HG03039 (cell line): ENCODE data around the gene SGCD.

Experiments used
- ATAC-seq: cut with Tn5 transposase; IDR thresholded peaks from one replicate; pipeline ENCODE4 v1.9.1; 2021; ENCODE audit warnings: mild to moderate bottlenecking, moderate library complexity; ENCODE audit not compliant: unreplicated experiment

Gene SGCD

DNA sequence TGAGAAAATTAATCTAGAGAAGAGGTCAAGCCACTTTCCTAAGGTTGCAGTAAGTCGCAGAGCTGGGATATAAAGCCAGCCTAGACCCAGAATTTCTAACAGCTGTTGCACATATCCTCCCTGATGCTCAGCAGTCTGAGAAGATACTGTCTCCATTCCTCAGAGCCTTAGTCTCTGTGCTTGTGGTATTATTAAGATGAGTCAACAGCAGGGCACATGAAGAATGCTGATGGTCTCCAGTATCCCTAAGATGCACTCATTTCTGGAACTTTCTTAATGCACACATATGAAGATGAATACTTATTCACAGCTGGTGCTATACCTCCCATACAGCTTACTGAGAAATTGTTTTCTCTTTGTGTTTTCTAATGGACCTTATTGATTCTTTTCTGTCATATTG lies 32.5 kb downstream of the SGCD start:
- no peak for ATAC-seq

GRCh38 chr5:156361436-156362109 lies 34.6 kb downstream of the SGCD start:
- no peak for ATAC-seq

- ATAC-seq = no peak
Observed at GRCh38 chr5:156363861-156364260, 36.9 kb downstream of the SGCD start.

DNA sequence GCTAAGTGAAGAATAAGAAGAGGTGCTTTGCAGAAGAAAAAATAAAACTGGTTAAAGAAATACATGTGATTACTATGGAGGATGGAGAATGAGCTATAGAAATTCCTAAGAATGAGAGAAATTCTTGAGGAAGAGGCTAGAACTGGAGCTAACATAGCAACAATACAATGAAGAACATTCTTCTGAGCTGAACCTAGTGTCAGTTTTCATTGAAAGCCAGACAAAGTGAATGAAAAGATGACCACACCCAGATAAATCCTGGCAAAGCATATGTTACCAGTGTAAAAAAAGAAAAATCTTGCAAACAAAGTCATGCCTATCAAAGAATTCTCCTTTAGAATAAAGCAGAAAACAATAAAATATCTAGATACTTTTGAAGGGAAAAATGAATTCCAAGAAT lies 39.6 kb downstream of the SGCD start:
- ATAC-seq = no peak

DNA sequence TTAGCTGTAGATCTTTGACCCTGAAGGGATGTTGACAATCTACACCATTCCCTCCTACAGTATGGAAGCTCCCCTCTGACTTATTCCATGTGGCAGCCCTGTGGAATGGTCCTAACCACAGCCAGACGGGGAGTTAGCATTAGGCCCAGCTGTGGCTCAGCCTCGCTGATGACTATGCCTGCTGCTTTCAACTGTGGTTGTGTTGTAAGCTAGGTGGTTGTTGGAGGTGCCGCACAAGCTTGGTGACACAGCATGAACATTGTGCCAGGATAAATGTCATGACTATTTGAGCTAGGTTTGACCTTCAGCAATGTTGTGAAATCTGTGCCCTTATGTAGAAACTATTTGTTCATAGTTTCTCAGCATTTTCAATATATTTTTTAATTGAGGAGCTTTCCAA lies 40.6 kb downstream of the SGCD start:
- no peak for ATAC-seq

GRCh38 chr5:156375895-156376495 lies 49.0 kb downstream of the SGCD start:
- peak; percentile 54 for ATAC-seq

DNA sequence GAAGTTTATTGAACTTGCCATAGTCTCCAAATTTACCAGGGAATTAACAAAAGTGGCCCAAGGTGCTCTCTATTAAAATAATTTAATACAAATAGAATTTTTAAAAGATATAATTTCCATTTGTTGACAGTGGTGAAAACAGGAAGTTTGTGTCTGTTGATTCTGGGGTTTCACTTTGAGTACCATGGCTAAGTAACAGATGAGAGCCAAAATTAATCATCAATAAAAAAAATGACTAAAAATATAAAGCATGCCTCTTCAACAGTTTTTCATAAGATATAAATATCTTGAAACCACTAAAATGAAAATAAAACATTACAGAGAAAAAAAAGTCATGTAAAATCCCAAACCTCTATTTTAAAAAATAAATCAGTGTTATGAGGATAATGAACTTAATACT lies 49.8 kb downstream of the SGCD start:
- peak; percentile 42 for ATAC-seq

GRCh38 chr5:156378159-156378558 lies 51.2 kb downstream of the SGCD start:
- no peak for ATAC-seq

DNA sequence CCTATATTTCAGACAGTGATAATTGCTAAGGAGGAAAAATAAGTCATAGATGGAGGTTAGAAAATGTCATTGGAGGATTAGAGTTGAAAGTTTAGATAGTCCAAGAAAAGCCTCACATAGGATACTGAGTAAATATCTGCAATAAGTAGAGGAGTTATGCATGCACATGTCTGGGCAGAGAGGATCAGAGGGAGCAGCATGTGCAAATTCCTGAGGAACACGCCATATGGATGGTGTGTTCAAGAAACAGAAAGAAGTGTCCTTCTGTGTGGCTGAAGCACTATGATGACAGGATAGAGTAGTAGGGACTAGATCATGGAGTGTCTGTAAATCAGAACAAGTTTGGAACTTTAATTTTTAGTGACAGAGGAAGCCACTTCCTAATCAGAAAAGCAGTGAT lies 52.2 kb downstream of the SGCD start:
- ATAC-seq = no peak

- no peak for ATAC-seq
Observed at GRCh38 chr5:156380848-156381247, 53.9 kb downstream of the SGCD start.

GRCh38 chr5:156383510-156384265 lies 56.7 kb downstream of the SGCD start:
- no peak for ATAC-seq

GRCh38 chr5:156385416-156385815 lies 58.5 kb downstream of the SGCD start:
- no peak for ATAC-seq

DNA sequence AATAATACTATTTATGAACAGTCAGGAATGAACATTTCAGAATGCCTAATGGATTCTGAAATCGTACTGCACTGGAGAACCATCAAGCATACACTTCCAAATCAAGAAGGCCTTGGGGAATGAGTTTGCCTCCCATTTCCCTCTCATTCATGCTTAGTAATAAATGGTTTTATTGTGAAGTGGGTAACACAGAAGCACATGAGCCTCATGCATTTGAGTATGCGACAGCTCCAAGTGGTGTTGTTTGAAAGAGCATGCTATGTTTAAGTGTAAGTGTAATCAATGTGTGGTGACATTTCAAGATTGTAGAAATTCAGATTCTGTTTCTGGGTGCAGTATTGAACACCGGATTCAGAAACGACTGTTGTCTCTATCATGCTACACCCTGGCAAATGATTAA lies 60.0 kb downstream of the SGCD start:
- no peak for ATAC-seq

DNA sequence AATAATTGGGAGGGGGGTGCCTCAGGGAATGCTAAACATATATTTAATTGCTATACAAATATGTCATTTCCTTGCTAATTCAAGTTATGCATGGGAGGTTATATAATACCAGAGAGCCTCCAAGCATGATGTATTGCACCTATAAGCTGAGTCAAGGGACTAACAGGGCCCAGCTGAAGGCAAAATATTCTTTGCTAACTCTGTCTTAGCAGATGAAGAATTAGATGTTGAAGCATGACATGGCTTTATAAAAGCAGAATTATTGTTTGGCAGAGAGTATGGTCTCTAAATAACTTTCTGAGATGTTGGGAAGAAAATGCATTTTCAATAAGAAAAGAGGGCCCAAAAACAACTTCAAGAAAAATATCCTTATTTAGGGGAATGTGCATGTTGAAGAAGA lies 60.4 kb downstream of the SGCD start:
- no peak for ATAC-seq

DNA sequence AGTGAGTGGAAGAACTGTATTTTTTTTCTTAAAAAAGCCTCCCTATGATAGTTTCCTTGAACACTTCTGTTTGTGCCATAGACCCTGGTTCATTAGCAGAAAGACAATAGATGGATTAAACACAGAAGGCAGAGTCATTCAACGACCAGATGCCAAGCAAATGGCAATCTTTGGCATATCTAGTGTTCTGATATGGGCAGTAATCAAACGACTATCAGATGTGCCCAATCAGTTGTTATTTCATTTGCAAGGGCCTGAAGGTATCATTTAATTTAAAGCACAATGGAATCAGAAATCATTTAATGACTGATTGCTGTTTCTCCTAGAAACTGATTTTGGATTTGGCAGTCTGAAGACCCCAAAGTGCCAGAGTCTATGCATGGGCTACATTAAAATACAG lies 61.3 kb downstream of the SGCD start:
- no peak for ATAC-seq

DNA sequence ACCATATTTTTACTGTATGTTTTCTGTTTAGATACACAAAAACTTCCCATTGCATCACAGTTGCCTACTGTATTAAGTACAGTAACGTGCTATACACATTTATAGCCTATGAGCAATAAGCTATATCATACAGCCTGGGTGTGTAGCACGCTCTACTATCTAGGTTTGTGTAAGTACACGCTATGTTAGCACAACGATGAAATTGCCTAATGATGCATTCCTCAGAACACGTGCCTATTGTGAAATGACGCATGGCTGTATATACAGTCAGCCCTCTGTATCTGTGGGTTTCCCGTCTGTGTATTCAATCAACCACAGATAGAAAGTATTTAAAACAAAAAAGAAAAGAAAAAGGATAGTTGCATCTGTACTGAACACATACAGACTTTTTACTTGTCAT lies 64.2 kb downstream of the SGCD start:
- no peak for ATAC-seq

- ATAC-seq = no peak
Observed at GRCh38 chr5:156393980-156394379, 67.0 kb downstream of the SGCD start.

DNA sequence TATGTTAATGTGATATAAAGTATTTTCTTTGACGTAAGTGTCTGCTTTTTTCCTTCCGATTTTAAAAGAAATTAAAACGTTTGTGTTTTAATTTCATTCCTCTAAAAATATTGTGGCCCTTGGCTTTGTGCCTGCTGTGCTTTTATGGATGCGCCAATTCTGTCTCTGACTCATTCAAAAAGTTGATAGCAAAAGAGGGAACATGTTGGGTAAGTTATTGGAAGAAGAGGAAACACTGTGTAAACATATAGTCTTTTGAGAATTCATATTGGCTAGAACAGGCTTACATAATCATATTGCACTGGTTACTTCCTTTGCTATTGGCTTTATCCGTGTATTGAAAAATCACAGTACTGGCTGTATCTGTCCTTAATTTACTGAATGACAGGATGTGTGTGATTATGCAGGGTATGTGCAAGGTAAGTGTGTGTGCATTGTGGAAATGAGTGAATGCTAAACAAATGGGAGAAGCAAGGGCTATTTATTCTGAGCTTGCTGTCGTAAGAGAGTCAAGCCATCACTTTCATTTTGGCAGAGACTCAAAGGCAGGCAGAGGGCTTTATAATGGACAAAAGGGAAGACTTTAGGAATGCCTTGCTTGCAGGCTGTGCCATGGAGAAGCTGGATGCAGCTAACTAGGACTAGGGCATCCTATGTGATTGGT lies 67.8 kb downstream of the SGCD start:
- no peak for ATAC-seq

GRCh38 chr5:156395306-156395675 lies 68.3 kb downstream of the SGCD start:
- ATAC-seq = no peak

DNA sequence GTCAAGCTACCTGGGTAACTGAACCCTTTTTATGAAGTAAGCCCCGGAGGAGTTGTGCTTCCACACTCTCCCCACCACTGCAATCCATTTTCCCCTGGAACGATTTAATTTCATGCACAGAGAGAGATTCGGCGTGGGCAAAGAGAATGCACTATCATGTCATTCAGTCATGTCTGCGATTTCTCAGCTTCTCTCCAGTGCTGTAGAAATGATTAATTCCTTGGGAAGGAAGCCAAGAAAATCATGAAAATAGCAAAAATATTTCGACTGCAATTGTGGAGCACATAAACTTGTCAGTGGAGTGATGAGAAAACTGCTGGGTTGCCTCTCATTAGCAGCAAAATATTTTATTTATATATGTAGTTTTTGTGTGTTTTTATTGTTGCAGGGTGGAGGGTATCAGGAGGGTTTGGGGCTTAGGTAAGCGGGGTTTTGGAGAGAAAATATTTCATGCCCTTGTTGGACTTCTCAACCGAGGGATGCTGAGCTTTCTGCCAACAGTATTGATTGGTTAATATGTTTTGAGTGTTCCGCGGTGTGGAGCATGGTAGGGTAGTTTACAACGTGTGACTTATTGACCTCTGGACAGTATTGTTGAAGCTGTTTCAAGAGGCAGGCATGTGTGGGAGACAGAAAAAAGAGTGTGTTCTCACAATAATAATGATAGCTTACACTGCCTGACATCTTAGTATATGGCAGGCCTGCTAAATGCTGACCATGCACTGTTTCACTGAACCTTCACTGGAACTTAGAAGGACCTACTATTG lies 69.3 kb downstream of the SGCD start:
- no peak for ATAC-seq

GRCh38 chr5:156396830-156397081 lies 69.8 kb downstream of the SGCD start:
- ATAC-seq = no peak
